ENCODE measurements around the gene TST. TPM values are rescaled to one million over a fixed set of nuclear protein-coding genes. Genes with fewer than 3 reads are reported as not detected.

TST gene
- total RNA-seq, 1 experiment from 2014 or later = 16.2 TPM

DNA sequence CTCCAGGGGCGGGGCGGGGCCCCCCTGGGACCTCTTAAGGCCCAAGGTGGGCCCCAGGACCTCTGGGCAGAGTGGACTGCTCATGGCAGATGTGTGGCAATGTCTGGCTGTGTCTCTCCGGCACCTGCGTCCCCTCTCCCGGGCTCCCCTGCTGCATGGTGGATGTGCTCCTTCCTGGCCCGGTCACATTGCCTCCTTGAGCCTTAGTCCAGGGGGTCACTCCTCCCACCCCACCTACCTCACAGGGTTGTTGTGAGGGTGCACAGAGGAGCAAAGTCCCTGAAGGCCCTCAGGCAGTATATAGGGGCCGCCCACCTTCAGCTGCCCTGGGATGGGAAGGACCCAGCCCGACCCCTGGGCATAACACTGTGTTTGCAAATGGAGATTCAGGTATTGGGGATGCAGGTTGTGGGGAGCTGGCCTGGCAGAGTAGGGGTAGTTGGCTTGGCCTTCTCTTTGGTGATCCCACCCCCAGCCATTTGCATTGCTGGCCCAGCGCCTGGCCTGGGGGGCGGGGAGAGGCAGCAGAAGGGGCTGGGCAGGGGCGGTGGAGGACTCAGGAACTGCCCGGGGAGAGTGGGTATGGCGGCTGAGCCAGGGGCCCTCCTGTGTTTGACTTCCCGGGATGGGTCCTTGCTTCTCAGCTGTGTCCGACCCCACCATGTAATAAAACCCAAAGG lies 43.6 kb upstream of the TST start:
- no peaks in the 10 kb centered on the region for H3K9me3 Mint-ChIP-seq (ENCODE audit: unreplicated experiment)
- intact Hi-C loops (cut with micrococcal nuclease) = no loop called here
- no peaks in the 10 kb centered on the region for H3K4me1 Mint-ChIP-seq (ENCODE audit: insufficient read depth, unreplicated experiment)
- H3K4me3 Mint-ChIP-seq (ENCODE audit: unreplicated experiment) = no peak overlapping the region
- TF ChIP-seq CTCF (IDR thresholded peaks at IDR 0.05; ENCODE audit: unreplicated experiment) = no peak
- BruUV-seq (replicated peaks) = no TSS peak
- no peak overlapping the region for H3K27ac Mint-ChIP-seq (ENCODE audit: low read depth, unreplicated experiment)
- no peak for DNase-seq (ENCODE audit: unreplicated experiment)
- H3K36me3 Mint-ChIP-seq (ENCODE audit: insufficient read depth, unreplicated experiment) = peaks cover 3% of the 10 kb centered on the region
- peaks cover 14% of the 10 kb centered on the region for H3K27me3 Mint-ChIP-seq (ENCODE audit: insufficient read depth, unreplicated experiment)
- CTCF ChIA-PET = no interaction called here
- POLR2A ChIA-PET = interaction anchor here (0.7 kb wide), 1 partner anchor 74 kb away, joined by 4 read pairs; no protein-coding TSS in a partner anchor

GRCh38 chr22:37062376-37062675 lies 43.1 kb upstream of the TST start:
- intact Hi-C loops (cut with micrococcal nuclease) = no loop called here
- Mint-ChIP-seq H3K27ac (ENCODE audit: low read depth, unreplicated experiment) (no peak overlapping the region), H3K36me3 (ENCODE audit: insufficient read depth, unreplicated experiment) (peaks cover 8% of the 10 kb centered on the region), H3K9me3 (ENCODE audit: unreplicated experiment) (no peaks in the 10 kb centered on the region), H3K27me3 (ENCODE audit: insufficient read depth, unreplicated experiment) (peaks cover 13% of the 10 kb centered on the region), H3K4me1 (ENCODE audit: insufficient read depth, unreplicated experiment) (no peaks in the 10 kb centered on the region), H3K4me3 (ENCODE audit: unreplicated experiment) (no peak overlapping the region)
- BruUV-seq (replicated peaks) = no TSS peak
- ChIA-PET POLR2A (interaction anchor here (0.7 kb wide), 1 partner anchor 74 kb away, joined by 4 read pairs; no protein-coding TSS in a partner anchor), CTCF (no interaction called here)
- DNase-seq (ENCODE audit: unreplicated experiment) = no peak
- TF ChIP-seq CTCF (IDR thresholded peaks at IDR 0.05; ENCODE audit: unreplicated experiment) = no peak

GRCh38 chr22:37061611-37062375 lies 42.5 kb upstream of the TST start:
- intact Hi-C loops (cut with micrococcal nuclease) = no loop called here
- POLR2A ChIA-PET = interaction anchor here (0.7 kb wide), 1 partner anchor 75 kb away, joined by 4 read pairs; no protein-coding TSS in a partner anchor

More at GRCh38 chr22:37061611-37062375, 42.5 kb upstream of the TST start:
- H3K9me3 Mint-ChIP-seq (ENCODE audit: unreplicated experiment) = no peaks in the 10 kb centered on the region
- no peak for TF ChIP-seq CTCF (IDR thresholded peaks at IDR 0.05; ENCODE audit: unreplicated experiment)
- H3K27me3 Mint-ChIP-seq (ENCODE audit: insufficient read depth, unreplicated experiment) = peaks cover 7% of the 10 kb centered on the region
- no peak overlapping the region for H3K27ac Mint-ChIP-seq (ENCODE audit: low read depth, unreplicated experiment)
- no TSS peak for BruUV-seq (replicated peaks)
- DNase-seq (ENCODE audit: unreplicated experiment) = no peak
- H3K36me3 Mint-ChIP-seq (ENCODE audit: insufficient read depth, unreplicated experiment) = peaks cover 14% of the 10 kb centered on the region
- H3K4me3 Mint-ChIP-seq (ENCODE audit: unreplicated experiment) = no peak overlapping the region
- no peaks in the 10 kb centered on the region for H3K4me1 Mint-ChIP-seq (ENCODE audit: insufficient read depth, unreplicated experiment)
- CTCF ChIA-PET = interaction anchor here (0.5 kb wide), 1 partner anchor 105 kb away, joined by 3 read pairs; no protein-coding TSS in a partner anchor

All from MCF 10A (cell line).